Nephron (organoid): ENCODE data around the gene SGCA.

Experiments
- H3K27ac Mint-ChIP-seq, 3 experiments: 2 replicates each; pipeline ENCODE4 v1.8.0; 2020; ENCODE audit warnings: mixed read lengths in 3 of 3, mild to moderate bottlenecking in 2 of 3, moderate library complexity in 1 of 3
- H3K27me3 Mint-ChIP-seq: 2 replicates; pipeline ENCODE4 v1.8.0; 2021; ENCODE audit warnings: low read depth, mild to moderate bottlenecking, moderate library complexity, mixed read lengths
- H3K36me3 Mint-ChIP-seq: 2 replicates; pipeline ENCODE4 v1.8.0; 2020; ENCODE audit warnings: low read depth, mixed read lengths
- H3K4me1 Mint-ChIP-seq: 2 replicates; pipeline ENCODE4 v1.8.0; 2020; ENCODE audit warnings: mixed read lengths
- H3K4me3 Mint-ChIP-seq, 3 experiments: 2 replicates each; pipeline ENCODE4 v1.8.0; 2020; ENCODE audit warnings: mild to moderate bottlenecking in 3 of 3, mixed read lengths in 3 of 3, moderate library complexity in 2 of 3
- H3K9me3 Mint-ChIP-seq: 2 replicates; pipeline ENCODE4 v1.8.0; 2020; ENCODE audit warnings: mixed read lengths
- TF ChIP-seq, protein P1 (sequence below), 3 experiments: fragments of 200-600 bp; sonication (generic); IDR thresholded peaks; one replicate each; pipeline ENCODE4 v1.5.0; 2021; ENCODE audit warnings: antibody characterized with exemption in 3 of 3; ENCODE audit not compliant: unreplicated experiment in 3 of 3

SGCA gene

DNA sequence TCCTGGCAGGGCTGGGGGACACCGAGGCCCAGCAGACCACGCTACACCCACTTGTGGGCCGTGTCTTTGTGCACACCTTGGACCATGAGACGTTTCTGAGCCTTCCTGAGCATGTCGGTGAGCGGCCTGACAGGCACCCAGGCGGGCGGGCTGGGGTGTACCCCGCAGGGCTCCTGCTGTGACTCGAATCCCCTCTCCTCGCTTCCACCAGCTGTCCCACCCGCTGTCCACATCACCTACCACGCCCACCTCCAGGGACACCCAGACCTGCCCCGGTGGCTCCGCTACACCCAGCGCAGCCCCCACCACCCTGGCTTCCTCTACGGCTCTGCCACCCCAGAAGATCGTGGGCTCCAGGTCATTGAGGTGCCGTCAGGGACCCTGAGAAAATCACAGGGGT is 1.6 kb downstream of the SGCA start:
- TF ChIP-seq, protein P1, sequence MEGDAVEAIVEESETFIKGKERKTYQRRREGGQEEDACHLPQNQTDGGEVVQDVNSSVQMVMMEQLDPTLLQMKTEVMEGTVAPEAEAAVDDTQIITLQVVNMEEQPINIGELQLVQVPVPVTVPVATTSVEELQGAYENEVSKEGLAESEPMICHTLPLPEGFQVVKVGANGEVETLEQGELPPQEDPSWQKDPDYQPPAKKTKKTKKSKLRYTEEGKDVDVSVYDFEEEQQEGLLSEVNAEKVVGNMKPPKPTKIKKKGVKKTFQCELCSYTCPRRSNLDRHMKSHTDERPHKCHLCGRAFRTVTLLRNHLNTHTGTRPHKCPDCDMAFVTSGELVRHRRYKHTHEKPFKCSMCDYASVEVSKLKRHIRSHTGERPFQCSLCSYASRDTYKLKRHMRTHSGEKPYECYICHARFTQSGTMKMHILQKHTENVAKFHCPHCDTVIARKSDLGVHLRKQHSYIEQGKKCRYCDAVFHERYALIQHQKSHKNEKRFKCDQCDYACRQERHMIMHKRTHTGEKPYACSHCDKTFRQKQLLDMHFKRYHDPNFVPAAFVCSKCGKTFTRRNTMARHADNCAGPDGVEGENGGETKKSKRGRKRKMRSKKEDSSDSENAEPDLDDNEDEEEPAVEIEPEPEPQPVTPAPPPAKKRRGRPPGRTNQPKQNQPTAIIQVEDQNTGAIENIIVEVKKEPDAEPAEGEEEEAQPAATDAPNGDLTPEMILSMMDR (IDR thresholded peaks at IDR 0.05; ENCODE audit: unreplicated experiment in 3 of 3): no peak
- no peaks in the 10 kb centered on the region for H3K36me3 Mint-ChIP-seq
- no peaks in the 10 kb centered on the region for H3K9me3 Mint-ChIP-seq
- H3K27me3 Mint-ChIP-seq: no peaks in the 10 kb centered on the region
- H3K4me3 Mint-ChIP-seq: peak overlapping the region in 2 of 3 experiments; percentile 36 to 92
- peak overlapping the region in 1 of 3 experiments; percentile 79 for H3K27ac Mint-ChIP-seq
- peaks cover 39% of the 10 kb centered on the region for H3K4me1 Mint-ChIP-seq

DNA sequence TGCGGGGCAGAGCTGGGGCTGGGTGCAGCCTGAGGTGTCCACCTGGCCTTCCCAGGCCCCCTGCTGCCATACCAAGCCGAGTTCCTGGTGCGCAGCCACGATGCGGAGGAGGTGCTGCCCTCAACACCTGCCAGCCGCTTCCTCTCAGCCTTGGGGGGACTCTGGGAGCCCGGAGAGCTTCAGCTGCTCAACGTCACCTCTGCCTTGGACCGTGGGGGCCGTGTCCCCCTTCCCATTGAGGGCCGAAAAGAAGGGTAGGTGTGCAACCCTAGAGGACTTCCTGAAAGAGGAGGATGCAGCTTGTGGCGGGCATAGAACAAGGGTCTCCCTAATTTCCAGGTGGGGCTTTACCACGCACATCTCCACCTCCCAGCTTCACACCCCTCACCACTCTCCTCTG is 2.5 kb downstream of the SGCA start:
- TF ChIP-seq, protein P1 (IDR thresholded peaks at IDR 0.05; ENCODE audit: unreplicated experiment in 3 of 3): no peak
- H3K27me3 Mint-ChIP-seq: no peaks in the 10 kb centered on the region
- peak overlapping the region in 2 of 3 experiments; percentile 78 to 86 for H3K27ac Mint-ChIP-seq
- H3K4me1 Mint-ChIP-seq: peaks cover 45% of the 10 kb centered on the region
- peak overlapping the region in 2 of 3 experiments; percentile 52 to 92 for H3K4me3 Mint-ChIP-seq
- no peaks in the 10 kb centered on the region for H3K36me3 Mint-ChIP-seq
- no peaks in the 10 kb centered on the region for H3K9me3 Mint-ChIP-seq

DNA sequence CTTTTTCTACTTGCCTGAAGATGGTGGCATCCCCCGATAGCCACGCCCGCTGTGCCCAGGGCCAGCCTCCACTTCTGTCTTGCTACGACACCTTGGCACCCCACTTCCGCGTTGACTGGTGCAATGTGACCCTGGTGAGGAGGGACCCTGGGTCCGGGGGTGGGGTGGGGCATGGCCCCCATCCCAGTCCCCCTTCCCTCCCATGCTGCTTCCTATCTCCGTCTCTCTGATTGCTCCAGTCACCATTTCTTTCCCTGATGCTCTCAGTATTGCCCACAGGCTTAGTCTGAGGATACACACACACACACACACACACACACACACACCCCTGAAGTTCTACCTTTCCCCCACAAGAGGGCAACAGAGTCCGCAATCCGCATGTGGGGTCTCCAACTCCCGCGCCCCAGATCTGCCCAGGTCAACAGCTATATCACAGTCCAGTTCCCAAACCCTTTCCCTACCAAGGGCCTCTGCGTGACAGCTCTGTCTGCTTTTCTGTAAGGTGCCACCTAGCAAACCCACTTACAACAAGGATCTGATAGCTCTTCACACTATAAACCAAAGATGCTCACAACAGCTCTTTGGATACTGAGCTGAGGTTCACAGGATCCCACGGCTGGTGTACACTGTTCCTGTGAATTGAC is 3.4 kb downstream of the SGCA start:
- no peaks in the 10 kb centered on the region for H3K36me3 Mint-ChIP-seq
- H3K27ac Mint-ChIP-seq: peak overlapping the region in 2 of 3 experiments; percentile 78 to 84
- H3K4me1 Mint-ChIP-seq: peaks cover 46% of the 10 kb centered on the region
- TF ChIP-seq, protein P1 (IDR thresholded peaks at IDR 0.05; ENCODE audit: unreplicated experiment in 3 of 3): peak; percentile 53 to 63 (median 57)
- peak overlapping the region in 2 of 3 experiments; percentile 7 to 19 for H3K4me3 Mint-ChIP-seq
- no peaks in the 10 kb centered on the region for H3K27me3 Mint-ChIP-seq
- no peaks in the 10 kb centered on the region for H3K9me3 Mint-ChIP-seq

DNA sequence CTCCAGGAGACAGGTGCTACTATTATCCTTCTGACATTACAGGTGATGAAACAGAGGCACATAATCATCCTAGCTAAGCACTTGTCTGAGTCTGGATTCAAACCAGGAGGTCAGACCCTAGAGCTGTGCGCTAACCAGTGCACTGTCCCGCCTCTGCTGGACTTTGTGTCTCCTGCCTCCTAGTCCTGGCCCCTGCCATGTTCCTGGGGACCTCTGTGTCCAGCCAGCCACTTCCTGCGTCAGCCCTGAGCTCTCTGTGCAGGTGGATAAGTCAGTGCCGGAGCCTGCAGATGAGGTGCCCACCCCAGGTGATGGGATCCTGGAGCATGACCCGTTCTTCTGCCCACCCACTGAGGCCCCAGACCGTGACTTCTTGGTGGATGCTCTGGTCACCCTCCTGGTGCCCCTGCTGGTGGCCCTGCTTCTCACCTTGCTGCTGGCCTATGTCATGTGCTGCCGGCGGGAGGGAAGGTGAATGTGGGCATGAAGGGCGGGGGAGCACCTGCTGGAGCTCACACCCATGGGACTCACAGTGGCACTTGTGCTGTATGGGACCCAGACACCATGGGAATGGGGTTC is 4.2 kb downstream of the SGCA start:
- H3K27me3 Mint-ChIP-seq: no peaks in the 10 kb centered on the region

DNA sequence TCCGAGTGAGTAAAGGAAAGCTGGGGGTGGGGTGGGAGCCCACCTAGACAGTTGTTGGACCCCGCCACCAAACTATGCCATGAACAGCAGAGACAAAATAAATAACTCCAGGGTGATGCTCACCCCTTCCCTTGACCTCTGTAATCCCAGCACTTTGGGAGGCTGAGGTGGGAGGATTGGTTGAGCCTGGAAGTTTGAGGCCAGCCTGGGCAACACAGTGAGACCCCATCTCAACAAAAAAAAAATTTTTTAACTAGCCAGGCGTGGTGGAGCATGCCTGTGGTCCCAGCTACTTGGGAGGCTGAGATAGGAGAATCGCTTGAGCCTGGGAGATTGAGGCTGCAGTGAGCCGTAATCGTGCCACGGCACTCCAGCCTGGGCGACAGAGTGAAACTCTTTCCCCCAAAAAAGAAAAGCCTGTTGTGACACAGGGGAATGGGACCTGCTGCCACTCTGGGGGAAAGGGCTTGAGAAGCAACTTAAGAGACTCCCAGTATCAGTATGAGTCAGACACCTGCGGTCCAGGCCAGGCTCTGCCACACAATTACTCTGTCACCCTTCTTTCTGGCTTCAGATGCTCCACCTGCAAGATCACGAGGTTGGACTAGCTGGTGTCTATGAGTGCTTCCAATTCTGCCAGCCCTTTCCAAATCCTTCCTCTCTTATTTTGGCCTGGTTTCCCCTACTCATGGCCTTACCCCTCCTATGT is 5.0 kb downstream of the SGCA start:
- Mint-ChIP-seq H3K27me3 (no peaks in the 10 kb centered on the region), H3K4me1 (peaks cover 45% of the 10 kb centered on the region), H3K27ac (peak overlapping the region; percentile 19 to 100 (median 77)), H3K4me3 (peak overlapping the region in 1 of 3 experiments; percentile 0), H3K9me3 (no peaks in the 10 kb centered on the region), H3K36me3 (no peaks in the 10 kb centered on the region)
- TF ChIP-seq, protein P1 (IDR thresholded peaks at IDR 0.05; ENCODE audit: unreplicated experiment in 3 of 3): no peak

More for the DNA sequence above, 4.2 kb downstream of the SGCA start:
- TF ChIP-seq, protein P1 (IDR thresholded peaks at IDR 0.05; ENCODE audit: unreplicated experiment in 3 of 3): no peak
- H3K9me3 Mint-ChIP-seq: no peaks in the 10 kb centered on the region
- H3K36me3 Mint-ChIP-seq: no peaks in the 10 kb centered on the region
- H3K4me3 Mint-ChIP-seq: no peak overlapping the region
- H3K27ac Mint-ChIP-seq: peak overlapping the region in 2 of 3 experiments; percentile 78 to 84
- peaks cover 49% of the 10 kb centered on the region for H3K4me1 Mint-ChIP-seq
